ENCODE data around the gene VPS45.
"Not testable (repeated sequence)": the region's sequence is repeated elsewhere in the genome, so short reads cannot be mapped to it uniquely, and the experiment has no call there.

VPS45 gene

GRCh38 chr1:150051905-150052412, 15.6 kb upstream of the VPS45 start:
- H3K9me3 ChIP-seq (ENCODE audit: control insufficient read depth, low read length); H3K27me3 ChIP-seq (replicated peaks; ENCODE audit: control insufficient read depth, insufficient read depth, low read length, poor library complexity, severe bottlenecking); H3K4me1 ChIP-seq (ENCODE audit: control insufficient read depth, insufficient read depth, low read length, poor library complexity, severe bottlenecking); H3K36me3 ChIP-seq (ENCODE audit: control insufficient read depth, insufficient read depth, low read length); DNase-seq; H3K27ac ChIP-seq (ENCODE audit: insufficient read depth, low read length, poor library complexity, severe bottlenecking); H3K4me3 ChIP-seq (ENCODE audit: insufficient read depth, low read depth, low read length, poor library complexity, severe bottlenecking): not testable (repeated sequence)

DNA sequence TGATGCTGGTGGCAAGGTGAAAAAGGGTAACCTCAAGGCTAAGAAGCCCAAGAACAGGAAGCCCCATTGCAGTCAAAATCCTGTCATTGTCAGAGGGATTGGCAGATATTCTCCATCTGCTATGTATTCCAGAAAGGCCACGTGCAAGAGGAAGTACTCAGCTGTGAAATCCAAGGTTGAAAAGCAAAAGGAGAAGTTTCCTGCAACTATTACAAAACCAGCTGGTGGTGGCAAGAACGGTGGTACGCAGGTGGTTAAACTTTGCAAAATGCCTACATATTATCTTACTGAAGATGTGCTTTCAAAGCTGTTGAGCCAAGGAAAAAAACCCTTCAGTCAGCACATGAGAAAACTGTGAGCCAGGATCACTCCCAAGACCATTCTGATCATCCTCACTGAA, 13.7 kb upstream of the VPS45 start:
- H3K9me3 ChIP-seq (ENCODE audit: control insufficient read depth, low read length) = no peaks in the 10 kb centered on the region
- H3K36me3 ChIP-seq (ENCODE audit: control insufficient read depth, insufficient read depth, low read length) = no peaks in the 10 kb centered on the region
- H3K27ac ChIP-seq (ENCODE audit: insufficient read depth, low read length, poor library complexity, severe bottlenecking) = no peak overlapping the region
- no peak overlapping the region for H3K4me3 ChIP-seq (ENCODE audit: insufficient read depth, low read depth, low read length, poor library complexity, severe bottlenecking)
- H3K27me3 ChIP-seq (replicated peaks; ENCODE audit: control insufficient read depth, insufficient read depth, low read length, poor library complexity, severe bottlenecking) = no peaks in the 10 kb centered on the region
- no peaks in the 10 kb centered on the region for H3K4me1 ChIP-seq (ENCODE audit: control insufficient read depth, insufficient read depth, low read length, poor library complexity, severe bottlenecking)
- DNase-seq = no peak

GRCh38 chr1:150055507-150055906, 12.1 kb upstream of the VPS45 start:
- DNase-seq; H3K27ac ChIP-seq (ENCODE audit: insufficient read depth, low read length, poor library complexity, severe bottlenecking); H3K36me3 ChIP-seq (ENCODE audit: control insufficient read depth, insufficient read depth, low read length); H3K4me3 ChIP-seq (ENCODE audit: insufficient read depth, low read depth, low read length, poor library complexity, severe bottlenecking); H3K4me1 ChIP-seq (ENCODE audit: control insufficient read depth, insufficient read depth, low read length, poor library complexity, severe bottlenecking); H3K9me3 ChIP-seq (ENCODE audit: control insufficient read depth, low read length); H3K27me3 ChIP-seq (replicated peaks; ENCODE audit: control insufficient read depth, insufficient read depth, low read length, poor library complexity, severe bottlenecking): not testable (repeated sequence)

- Histone ChIP-seq H3K27me3 (replicated peaks; ENCODE audit: control insufficient read depth, insufficient read depth, low read length, poor library complexity, severe bottlenecking) (no peaks in the 10 kb centered on the region), H3K4me1 (ENCODE audit: control insufficient read depth, insufficient read depth, low read length, poor library complexity, severe bottlenecking) (no peaks in the 10 kb centered on the region), H3K27ac (ENCODE audit: insufficient read depth, low read length, poor library complexity, severe bottlenecking) (no peak overlapping the region), H3K9me3 (ENCODE audit: control insufficient read depth, low read length) (no peaks in the 10 kb centered on the region), H3K36me3 (ENCODE audit: control insufficient read depth, insufficient read depth, low read length) (no peaks in the 10 kb centered on the region), H3K4me3 (ENCODE audit: insufficient read depth, low read depth, low read length, poor library complexity, severe bottlenecking) (no peak overlapping the region)
- no peak for DNase-seq
Observed at GRCh38 chr1:150056407-150056806, 11.2 kb upstream of the VPS45 start.

- Histone ChIP-seq H3K4me3 (ENCODE audit: insufficient read depth, low read depth, low read length, poor library complexity, severe bottlenecking) (no peak overlapping the region), H3K27ac (ENCODE audit: insufficient read depth, low read length, poor library complexity, severe bottlenecking) (no peak overlapping the region), H3K9me3 (ENCODE audit: control insufficient read depth, low read length) (no peaks in the 10 kb centered on the region), H3K27me3 (replicated peaks; ENCODE audit: control insufficient read depth, insufficient read depth, low read length, poor library complexity, severe bottlenecking) (no peaks in the 10 kb centered on the region), H3K4me1 (ENCODE audit: control insufficient read depth, insufficient read depth, low read length, poor library complexity, severe bottlenecking) (no peaks in the 10 kb centered on the region), H3K36me3 (ENCODE audit: control insufficient read depth, insufficient read depth, low read length) (no peaks in the 10 kb centered on the region)
- DNase-seq = no peak
Observed at GRCh38 chr1:150060260-150060659, 7.3 kb upstream of the VPS45 start.

GRCh38 chr1:150061632-150062101, 5.9 kb upstream of the VPS45 start:
- Histone ChIP-seq H3K36me3 (ENCODE audit: control insufficient read depth, insufficient read depth, low read length) (no peaks in the 10 kb centered on the region), H3K4me1 (ENCODE audit: control insufficient read depth, insufficient read depth, low read length, poor library complexity, severe bottlenecking) (no peaks in the 10 kb centered on the region), H3K4me3 (ENCODE audit: insufficient read depth, low read depth, low read length, poor library complexity, severe bottlenecking) (no peak overlapping the region), H3K27ac (ENCODE audit: insufficient read depth, low read length, poor library complexity, severe bottlenecking) (no peak overlapping the region), H3K27me3 (replicated peaks; ENCODE audit: control insufficient read depth, insufficient read depth, low read length, poor library complexity, severe bottlenecking) (no peaks in the 10 kb centered on the region), H3K9me3 (ENCODE audit: control insufficient read depth, low read length) (no peaks in the 10 kb centered on the region)
- DNase-seq = no peak

DNA sequence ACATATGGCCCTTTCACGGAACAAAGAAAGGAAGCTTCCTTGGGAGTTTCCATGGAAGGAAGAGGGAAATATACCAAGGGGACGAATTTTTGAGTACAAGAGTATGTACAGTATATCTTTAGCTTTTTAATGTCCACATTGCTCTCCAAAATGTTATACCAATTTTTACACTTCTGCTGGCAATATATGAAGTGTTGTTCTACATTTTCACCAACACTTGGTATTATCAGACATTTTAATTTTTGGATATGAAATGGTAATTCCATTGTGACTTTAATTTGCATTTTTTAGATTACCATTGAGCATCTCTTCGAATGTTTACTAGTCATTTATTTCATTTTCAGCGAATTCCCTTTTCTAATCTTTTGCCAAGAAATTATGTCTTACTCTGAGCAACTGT, 5.5 kb upstream of the VPS45 start:
- no peaks in the 10 kb centered on the region for H3K9me3 ChIP-seq (ENCODE audit: control insufficient read depth, low read length)
- no peaks in the 10 kb centered on the region for H3K27me3 ChIP-seq (replicated peaks; ENCODE audit: control insufficient read depth, insufficient read depth, low read length, poor library complexity, severe bottlenecking)
- H3K4me1 ChIP-seq (ENCODE audit: control insufficient read depth, insufficient read depth, low read length, poor library complexity, severe bottlenecking) = no peaks in the 10 kb centered on the region
- H3K4me3 ChIP-seq (ENCODE audit: insufficient read depth, low read depth, low read length, poor library complexity, severe bottlenecking) = no peak overlapping the region
- H3K27ac ChIP-seq (ENCODE audit: insufficient read depth, low read length, poor library complexity, severe bottlenecking) = no peak overlapping the region
- H3K36me3 ChIP-seq (ENCODE audit: control insufficient read depth, insufficient read depth, low read length) = no peaks in the 10 kb centered on the region
- DNase-seq = no peak

GRCh38 chr1:150065184-150065871, 2.2 kb upstream of the VPS45 start:
- DNase-seq = no peak
- H3K27ac ChIP-seq (ENCODE audit: insufficient read depth, low read length, poor library complexity, severe bottlenecking) = no peak overlapping the region
- H3K4me3 ChIP-seq (ENCODE audit: insufficient read depth, low read depth, low read length, poor library complexity, severe bottlenecking) = no peak overlapping the region
- H3K9me3 ChIP-seq (ENCODE audit: control insufficient read depth, low read length) = no peaks in the 10 kb centered on the region
- H3K27me3 ChIP-seq (replicated peaks; ENCODE audit: control insufficient read depth, insufficient read depth, low read length, poor library complexity, severe bottlenecking) = no peaks in the 10 kb centered on the region
- no peaks in the 10 kb centered on the region for H3K4me1 ChIP-seq (ENCODE audit: control insufficient read depth, insufficient read depth, low read length, poor library complexity, severe bottlenecking)
- H3K36me3 ChIP-seq (ENCODE audit: control insufficient read depth, insufficient read depth, low read length) = no peaks in the 10 kb centered on the region

DNA sequence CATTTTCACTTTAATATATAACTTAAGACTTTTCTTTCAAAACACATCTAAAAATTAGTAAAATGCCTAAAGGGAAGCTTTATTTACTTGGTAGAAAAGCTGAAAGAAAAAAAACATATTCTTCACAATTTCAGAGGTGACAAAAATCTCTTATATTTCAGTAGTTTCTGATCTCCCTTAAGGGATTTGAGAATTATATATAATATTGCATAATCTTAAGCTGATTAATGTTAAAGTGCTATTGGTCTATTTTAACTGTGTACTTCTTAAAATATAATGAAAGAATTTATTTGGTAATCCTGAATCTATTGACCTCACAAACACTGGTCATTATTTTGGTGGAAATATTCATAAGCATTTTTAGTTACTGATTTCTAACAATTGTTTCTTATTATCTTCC, 1.2 kb upstream of the VPS45 start:
- no peaks in the 10 kb centered on the region for H3K9me3 ChIP-seq (ENCODE audit: control insufficient read depth, low read length)
- no peak overlapping the region for H3K27ac ChIP-seq (ENCODE audit: insufficient read depth, low read length, poor library complexity, severe bottlenecking)
- H3K27me3 ChIP-seq (replicated peaks; ENCODE audit: control insufficient read depth, insufficient read depth, low read length, poor library complexity, severe bottlenecking) = no peaks in the 10 kb centered on the region
- H3K36me3 ChIP-seq (ENCODE audit: control insufficient read depth, insufficient read depth, low read length) = no peaks in the 10 kb centered on the region
- no peak for DNase-seq
- no peaks in the 10 kb centered on the region for H3K4me1 ChIP-seq (ENCODE audit: control insufficient read depth, insufficient read depth, low read length, poor library complexity, severe bottlenecking)
- peak overlapping the region; percentile 76 for H3K4me3 ChIP-seq (ENCODE audit: insufficient read depth, low read depth, low read length, poor library complexity, severe bottlenecking)

DNA sequence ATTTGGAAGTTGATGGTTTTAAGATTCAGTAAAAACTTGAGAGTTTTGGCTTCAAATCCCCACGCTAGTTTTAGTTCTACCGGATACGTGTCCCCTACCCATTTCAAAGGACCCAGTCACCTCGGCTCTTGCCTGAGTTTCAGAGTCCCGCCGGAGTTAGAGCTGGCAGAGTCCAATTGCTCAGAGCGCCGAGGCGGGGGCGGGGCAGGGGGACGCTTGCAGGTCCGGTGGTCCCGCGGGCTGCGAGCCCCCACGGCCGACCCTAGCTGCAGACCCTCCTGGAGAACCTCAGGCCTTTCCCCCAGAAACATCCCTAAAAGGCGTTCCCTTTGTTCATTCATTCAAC, 765 bp upstream of the VPS45 start:
- H3K9me3 ChIP-seq (ENCODE audit: control insufficient read depth, low read length) = no peaks in the 10 kb centered on the region
- H3K4me3 ChIP-seq (ENCODE audit: insufficient read depth, low read depth, low read length, poor library complexity, severe bottlenecking) = peak overlapping the region; percentile 76
- H3K36me3 ChIP-seq (ENCODE audit: control insufficient read depth, insufficient read depth, low read length) = no peaks in the 10 kb centered on the region
- H3K27me3 ChIP-seq (replicated peaks; ENCODE audit: control insufficient read depth, insufficient read depth, low read length, poor library complexity, severe bottlenecking) = no peaks in the 10 kb centered on the region
- peak in 2 of 3 donors; percentile 3 to 9 for DNase-seq
- peak overlapping the region; percentile 71 for H3K27ac ChIP-seq (ENCODE audit: insufficient read depth, low read length, poor library complexity, severe bottlenecking)
- no peaks in the 10 kb centered on the region for H3K4me1 ChIP-seq (ENCODE audit: control insufficient read depth, insufficient read depth, low read length, poor library complexity, severe bottlenecking)

Data from effector memory CD4-positive, alpha-beta T cell (primary cell).